HG03103 (cell line): ENCODE data around the gene LPIN3.

Source experiments
- ATAC-seq: cut with Tn5 transposase; IDR thresholded peaks from one replicate; pipeline ENCODE4 v1.9.1; 2021; ENCODE audit warnings: low read depth; ENCODE audit not compliant: unreplicated experiment

The LPIN3 gene

GRCh38 chr20:41349266-41349665, 8.6 kb downstream of the LPIN3 start:
- ATAC-seq: no peak

- ATAC-seq: no peak
Observed at GRCh38 chr20:41349943-41350342, 9.3 kb downstream of the LPIN3 start.

DNA sequence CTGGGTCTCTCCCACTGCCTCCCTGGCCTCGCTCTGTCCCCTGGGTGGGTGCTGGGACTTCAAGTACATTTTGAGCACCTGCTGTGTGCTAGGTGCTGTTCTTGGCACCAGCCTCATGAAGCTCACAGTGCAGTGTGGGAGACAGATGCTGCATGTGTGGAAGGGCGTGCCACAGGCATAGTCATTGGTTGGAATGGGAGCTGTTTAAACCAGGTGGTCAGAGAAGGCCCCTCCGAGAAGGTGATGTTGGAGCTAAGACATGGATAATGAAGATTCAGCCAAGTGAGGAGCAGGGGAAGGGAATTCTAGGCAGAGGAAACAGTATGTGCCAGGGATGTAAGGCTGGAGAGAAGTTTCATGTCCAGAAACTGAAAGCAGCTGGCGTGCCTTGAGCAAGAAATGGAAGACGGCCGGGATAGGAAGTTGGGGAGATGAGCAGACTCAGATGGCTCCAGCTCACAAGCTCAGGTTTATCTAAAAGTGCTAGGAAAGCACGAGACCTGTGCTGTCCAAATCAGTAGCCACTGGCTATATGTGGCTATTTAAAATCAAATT, 9.9 kb downstream of the LPIN3 start:
- no peak for ATAC-seq

DNA sequence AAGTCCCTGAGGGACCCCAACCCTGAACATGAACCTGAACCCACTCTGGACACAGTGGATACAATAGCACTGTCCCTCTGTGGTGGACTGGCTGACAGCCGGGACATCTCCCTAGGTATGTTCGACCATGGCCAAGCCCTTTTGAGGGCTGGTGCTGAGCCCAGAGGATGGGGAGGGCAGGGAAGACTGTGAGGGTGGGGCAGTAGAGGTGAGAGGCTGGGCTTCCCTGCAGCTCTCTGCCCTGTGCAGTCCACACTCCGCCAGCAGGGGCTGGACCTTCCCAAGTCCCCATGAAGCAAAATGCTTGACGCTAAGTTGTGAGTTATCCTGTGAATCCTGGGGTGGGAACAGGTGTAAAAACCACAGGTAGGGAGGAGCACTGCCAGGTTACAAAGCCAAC, 11.5 kb downstream of the LPIN3 start:
- ATAC-seq: no peak

DNA sequence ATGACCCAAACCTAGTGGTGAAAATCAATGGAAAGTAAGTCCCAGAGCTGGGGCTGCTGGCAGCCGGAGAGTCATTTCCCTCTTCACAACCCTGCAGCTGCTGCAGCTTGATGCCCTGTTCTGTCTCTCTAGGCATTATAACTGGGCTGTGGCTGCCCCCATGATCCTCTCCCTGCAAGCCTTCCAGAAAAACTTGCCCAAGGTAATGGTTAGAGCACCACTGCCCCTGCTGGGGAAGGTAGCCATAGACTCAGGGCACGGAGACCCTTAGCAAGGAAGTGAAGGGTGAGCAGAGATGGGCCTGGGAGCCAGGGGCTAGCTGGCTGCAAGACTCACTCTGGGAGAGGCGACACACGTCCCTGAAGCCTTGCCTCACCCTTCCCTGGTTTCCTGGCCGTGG, 12.0 kb downstream of the LPIN3 start:
- ATAC-seq: no peak

DNA sequence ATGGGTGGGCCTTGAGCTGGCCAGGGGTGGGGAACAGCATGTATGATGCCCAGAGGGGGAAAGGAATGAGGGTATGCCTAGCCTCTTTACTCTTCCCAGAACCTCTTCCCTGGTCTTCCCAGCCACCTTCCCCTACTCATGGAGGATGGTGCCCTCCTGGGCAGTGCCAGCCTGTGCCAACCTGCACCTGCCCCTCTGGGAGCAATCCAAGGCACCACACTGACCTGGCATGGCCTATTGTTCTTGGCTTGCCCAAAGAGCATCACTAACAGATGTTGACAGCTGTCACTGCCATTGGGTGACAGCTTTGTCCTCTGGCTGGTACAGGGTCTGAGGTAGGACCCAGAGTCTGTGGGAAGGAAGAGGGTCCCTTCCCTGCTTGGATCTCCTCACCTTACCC, 12.9 kb downstream of the LPIN3 start:
- no peak for ATAC-seq

- no peak for ATAC-seq
Observed at GRCh38 chr20:41355192-41355591, 14.6 kb downstream of the LPIN3 start.

GRCh38 chr20:41355598-41356203, 15.1 kb downstream of the LPIN3 start:
- ATAC-seq: no peak

- ATAC-seq: no peak
Observed at GRCh38 chr20:41356951-41357350, 16.3 kb downstream of the LPIN3 start.

GRCh38 chr20:41357424-41358163, 17.0 kb downstream of the LPIN3 start:
- no peak for ATAC-seq

DNA sequence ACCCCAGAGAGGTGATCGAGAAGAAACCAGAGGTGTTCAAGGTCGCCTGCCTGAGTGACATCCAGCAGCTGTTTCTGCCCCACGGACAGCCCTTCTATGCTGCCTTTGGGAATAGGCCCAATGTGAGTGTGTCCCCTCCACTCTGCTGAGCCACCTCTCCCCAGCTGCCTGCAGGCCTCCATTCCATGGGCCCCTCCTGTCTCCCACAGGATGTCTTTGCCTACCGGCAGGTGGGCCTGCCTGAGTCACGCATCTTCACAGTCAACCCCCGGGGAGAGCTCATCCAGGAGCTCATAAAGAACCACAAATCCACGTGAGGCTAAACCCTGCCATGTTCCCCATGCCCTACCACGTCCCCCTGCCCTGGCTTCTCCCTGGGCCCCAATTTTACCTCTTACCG, 17.6 kb downstream of the LPIN3 start:
- no peak for ATAC-seq

DNA sequence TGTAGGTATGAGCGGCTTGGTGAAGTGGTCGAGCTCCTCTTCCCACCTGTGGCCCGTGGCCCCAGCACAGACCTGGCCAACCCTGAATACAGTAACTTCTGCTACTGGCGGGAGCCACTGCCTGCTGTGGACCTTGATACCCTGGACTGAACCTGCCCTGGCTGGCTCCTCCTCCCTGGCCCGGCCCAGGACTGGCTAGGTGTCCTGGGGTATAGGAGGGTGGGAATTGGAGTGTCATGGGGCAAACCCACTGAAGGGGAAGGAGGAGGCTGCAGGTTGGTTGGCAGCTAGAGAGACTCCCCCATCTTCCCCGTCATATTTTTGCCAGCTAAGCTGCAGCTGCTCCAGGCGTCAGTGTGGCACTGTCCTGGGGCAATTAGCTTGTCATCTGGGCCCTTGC, 18.1 kb downstream of the LPIN3 start:
- no peak for ATAC-seq

GRCh38 chr20:41359541-41360011, 19.0 kb downstream of the LPIN3 start:
- ATAC-seq: no peak

GRCh38 chr20:41360831-41361756, 20.5 kb downstream of the LPIN3 start:
- ATAC-seq: no peak

DNA sequence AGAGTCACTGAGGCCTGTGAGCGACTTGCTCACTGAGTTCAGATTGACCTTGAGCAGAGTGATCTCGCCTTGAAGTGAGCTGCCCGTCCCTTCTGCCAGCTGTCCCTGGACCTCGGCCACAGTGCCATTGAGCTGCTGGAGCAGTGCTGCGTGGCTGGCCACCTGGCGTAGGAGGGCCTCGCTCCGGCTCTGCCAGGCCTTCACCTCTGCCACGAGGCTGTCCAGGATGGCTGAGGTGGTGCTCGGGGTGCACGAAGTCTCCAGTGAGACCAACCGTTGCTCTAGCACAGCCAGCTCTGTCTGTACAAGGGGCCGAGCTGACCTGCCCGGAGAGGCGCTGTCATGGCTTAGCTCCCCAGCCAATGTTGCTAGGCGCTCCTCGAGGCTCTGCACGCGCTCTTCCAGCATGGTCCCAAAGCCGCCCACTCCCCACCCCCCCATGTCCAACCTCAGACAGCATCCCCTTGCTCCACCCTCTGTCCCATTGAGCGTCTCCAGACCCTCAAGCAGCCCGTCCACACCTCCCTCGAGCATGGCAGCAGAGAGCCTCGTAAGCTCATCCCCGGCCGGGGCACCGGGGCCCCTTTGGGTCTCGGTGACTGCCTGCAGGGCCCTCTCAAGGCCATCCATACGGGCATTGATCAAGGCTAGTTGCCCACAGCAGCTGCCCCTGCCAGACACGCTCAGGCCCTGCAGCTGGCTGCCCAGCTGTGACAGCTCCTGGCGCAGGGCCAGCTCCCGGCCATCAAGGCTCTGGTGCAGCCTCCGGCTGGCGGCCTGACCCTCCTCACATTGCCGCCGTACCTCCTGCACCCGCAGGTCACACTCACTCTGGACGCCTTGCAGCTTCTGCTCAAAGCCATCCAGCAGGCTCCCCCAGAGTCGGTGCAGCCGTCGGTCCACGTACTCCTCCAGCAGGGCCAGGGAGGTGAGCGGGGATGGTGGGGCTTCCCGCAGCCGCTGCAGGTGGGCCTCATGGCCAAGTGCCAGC, 21.4 kb downstream of the LPIN3 start:
- ATAC-seq: no peak

DNA sequence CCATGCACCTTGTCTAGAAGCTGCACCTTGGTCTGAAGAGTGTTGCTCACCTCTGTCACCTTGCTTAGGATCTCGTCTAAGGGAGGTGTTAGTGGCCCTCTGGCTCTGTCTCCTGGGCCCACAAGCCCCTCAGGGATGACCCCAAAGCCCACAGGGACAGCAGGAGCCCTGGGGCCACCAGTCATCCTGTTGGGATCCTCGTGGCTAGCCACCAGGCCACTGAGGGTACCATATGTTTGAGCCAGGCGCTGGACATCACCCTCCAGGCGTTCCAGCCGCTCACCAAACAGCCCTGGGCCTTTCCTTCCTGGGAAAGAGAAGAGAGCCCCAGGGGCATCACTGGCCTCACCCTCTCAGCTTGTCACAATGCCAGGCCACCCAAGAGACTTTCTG, 22.1 kb downstream of the LPIN3 start:
- ATAC-seq: no peak

- ATAC-seq: no peak
Observed at GRCh38 chr20:41363601-41364000, 23.0 kb downstream of the LPIN3 start.

DNA sequence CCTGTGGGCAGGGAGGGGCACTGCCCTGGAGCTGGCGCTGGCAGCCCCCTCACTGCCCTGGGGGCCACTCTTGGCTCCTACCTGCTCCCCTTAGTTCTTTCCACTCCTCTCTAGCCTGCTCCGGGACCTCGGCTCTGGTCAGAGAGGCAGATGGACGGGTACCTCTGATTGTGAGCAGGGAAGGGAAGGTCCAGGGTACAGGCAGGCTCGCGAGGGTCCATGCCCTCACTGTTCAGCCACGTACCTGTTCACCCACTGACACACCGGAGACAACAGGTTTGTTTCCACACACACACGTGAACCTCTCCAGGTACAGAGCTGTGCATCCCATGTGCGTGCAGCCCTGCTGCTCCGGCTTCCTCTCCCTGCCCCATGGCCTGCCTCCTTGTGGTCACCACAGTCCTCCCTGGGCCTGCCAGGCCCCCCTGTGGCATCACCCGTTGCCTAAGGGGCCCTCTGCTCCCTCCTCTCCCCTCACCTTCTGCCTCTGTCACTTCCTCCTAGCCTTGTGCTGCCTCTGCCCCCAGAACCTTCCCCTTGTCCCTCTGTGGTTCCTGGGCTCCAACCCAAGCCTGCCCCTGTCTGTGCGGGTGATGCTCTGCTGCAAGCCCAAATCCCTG, 23.7 kb downstream of the LPIN3 start:
- ATAC-seq: no peak

DNA sequence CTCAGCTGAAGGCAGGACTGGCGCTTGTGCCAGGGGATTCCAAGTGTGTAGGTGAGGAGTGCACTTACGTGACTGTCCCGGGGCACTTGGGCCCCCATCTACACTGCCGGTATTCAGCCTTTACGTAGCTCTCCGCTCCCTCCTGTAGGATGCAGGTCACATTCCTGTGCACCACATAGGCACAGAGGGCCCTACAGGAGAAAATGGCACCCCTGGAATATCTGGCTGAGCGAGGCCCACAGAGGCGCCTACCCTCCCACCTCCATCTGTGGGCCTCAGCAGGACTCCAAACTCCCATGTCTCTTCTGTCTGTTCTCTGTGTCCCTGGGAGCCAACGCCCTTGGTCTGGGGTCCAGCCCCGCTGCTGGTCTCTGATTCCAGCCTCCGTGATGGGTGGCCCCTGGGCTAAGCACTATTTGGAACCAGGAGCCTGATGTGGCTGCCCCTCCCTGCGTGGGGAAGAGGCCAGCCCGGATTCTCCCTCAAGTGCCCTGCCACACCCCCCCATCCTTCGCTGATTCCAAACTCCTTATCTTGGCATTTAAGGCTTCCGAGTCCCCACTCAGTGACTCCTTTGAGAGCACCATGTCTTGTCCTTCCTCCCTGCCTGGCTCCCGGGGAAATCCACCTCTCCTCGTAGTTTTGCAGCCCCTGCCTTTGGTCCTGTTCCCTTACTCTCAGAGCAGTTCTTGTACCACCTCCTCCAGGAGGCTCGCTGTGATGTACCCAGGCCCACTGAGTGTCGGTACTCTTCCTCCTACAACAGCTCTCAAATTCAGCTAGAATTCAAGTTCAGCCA, 24.5 kb downstream of the LPIN3 start:
- no peak for ATAC-seq
